K562 (cell line): ENCODE measurements around the gene SLC37A3. TPM values are rescaled to one million over a fixed set of nuclear protein-coding genes. Genes with fewer than 3 reads are reported as not detected.
A peak's percentile ranks its signal among the peaks of the same experiment; 100 is the strongest.

Experiments used
- ATAC-seq: fragments of 200-7000 bp; cut with Tn5 transposase; 3 replicates; pipeline ENCODE4 v1.9.1; 2020; ENCODE audit warnings: moderate library complexity
- BruUV-seq: library from RNA; stranded (reverse); fragments of 400-500 nt; replicated peaks from 2 replicates; lab custom pipeline; 2021; lab: Mats Ljungman, UMichigan
- CTCF ChIA-PET: fragments of 300-600 bp; formaldehyde crosslinking; extraction: SDS; loops from one replicate; lab custom pipeline; 2021; ENCODE audit warnings: low intra/inter-chr PET ratio; lab: Yijun Ruan, JAX
- POLR2A ChIA-PET: fragments of 300-600, 350-650 bp; sonication (Branson Sonifier 250); formaldehyde crosslinking; extraction: SDS; loops from one replicate; lab custom pipeline; 2021; ENCODE audit warnings: antibody characterized with exemption, inconsistent platforms; lab: Yijun Ruan, JAX
- DNase-seq, 4 experiments: peaks; one replicate each; pipeline versions ENCODE4 v3.0.0 to v3.0.0-alpha.2; 2011 to 2018; ENCODE audit warnings: low spot score in 3 of 4, mixed read lengths in 3 of 4; ENCODE audit errors: extremely low read depth in 1 of 4
- FAIRE-seq: peaks from 2 replicates; lab custom pipeline; 2011; peaks lifted over from hg19 to GRCh38; lab: Jason Lieb, UNC
- H2AFZ ChIP-seq: 2 replicates; pipeline ENCODE4 v1.6.0; 2011; ENCODE audit warnings: low read depth, low read length, control low read depth, inconsistent platforms
- H3K27ac ChIP-seq: fragments of 200-600 bp; 3 replicates; pipeline ENCODE4 v1.8.0; 2011; ENCODE audit warnings: low read depth, mild to moderate bottlenecking, control low read depth, inconsistent platforms, low read length, moderate library complexity, mixed read lengths; ENCODE audit errors: extremely low read depth
- H3K27me3 ChIP-seq, 2 experiments: fragments of 300-600 bp in 1 of 2; 2 replicates in 1 of 2; 3 replicates in 1 of 2; pipeline versions ENCODE4 v1.6.0 to v1.8.0; 2011; ENCODE audit warnings: inconsistent platforms in 2 of 2, low read length in 2 of 2, mild to moderate bottlenecking in 1 of 2, mixed read lengths in 1 of 2, moderate library complexity in 1 of 2; ENCODE audit not compliant: control insufficient read depth in 2 of 2, insufficient read depth in 2 of 2
- H3K36me3 ChIP-seq: fragments of 300-600 bp; 3 replicates; pipeline ENCODE4 v1.8.0; 2011; ENCODE audit warnings: mild to moderate bottlenecking, low read length, inconsistent platforms; ENCODE audit not compliant: control insufficient read depth, insufficient read depth
- H3K4me1 ChIP-seq, 2 experiments: fragments of 200-600 bp in 1 of 2; replicated peaks in 1 of 2; 2 replicates in 1 of 2; 3 replicates in 1 of 2; pipeline versions ENCODE4 v1.5.1 to v1.8.0; 2011; ENCODE audit warnings: inconsistent platforms in 2 of 2, low read length in 2 of 2, mild to moderate bottlenecking in 1 of 2, mixed read lengths in 1 of 2, moderate library complexity in 1 of 2; ENCODE audit not compliant: control insufficient read depth in 2 of 2, insufficient read depth in 2 of 2
- H3K4me2 ChIP-seq: 2 replicates; pipeline ENCODE4 v1.6.1; 2011; ENCODE audit warnings: low read length, control low read depth, inconsistent platforms, mixed read lengths; ENCODE audit not compliant: insufficient read depth
- H3K4me3 ChIP-seq: fragments of 200-600 bp; sonication (generic), shearing (Covaris generic); 2 replicates; pipeline ENCODE4 v1.5.1; 2016; ENCODE audit warnings: control low read depth, inconsistent platforms
- H3K79me2 ChIP-seq: fragments of 200-600 bp; 3 replicates; pipeline ENCODE4 v1.8.0; 2011; ENCODE audit warnings: low read length, inconsistent platforms; ENCODE audit not compliant: control insufficient read depth, insufficient read depth
- H3K9ac ChIP-seq, 2 experiments: 2 replicates each; pipeline versions ENCODE4 v1.6.0 to v1.6.1; 2011; ENCODE audit warnings: low read depth in 2 of 2, low read length in 2 of 2, control low read depth in 1 of 2, inconsistent platforms in 1 of 2, mild to moderate bottlenecking in 1 of 2, mixed read lengths in 1 of 2; ENCODE audit not compliant: insufficient read depth in 1 of 2
- H3K9me1 ChIP-seq: one replicate; pipeline ENCODE4 v1.6.0; 2011; ENCODE audit warnings: inconsistent platforms, mild to moderate bottlenecking, low read length, moderate library complexity; ENCODE audit not compliant: control insufficient read depth, insufficient read depth
- H3K9me3 ChIP-seq: replicated peaks from 2 replicates; pipeline ENCODE4 v1.5.1; 2011; ENCODE audit warnings: low read depth, low read length, inconsistent platforms; ENCODE audit not compliant: control insufficient read depth, insufficient read depth
- H4K20me1 ChIP-seq: replicated peaks from 2 replicates; pipeline ENCODE4 v1.6.1; 2011; ENCODE audit warnings: low read length, inconsistent platforms, mixed read lengths; ENCODE audit not compliant: control insufficient read depth, insufficient read depth
- ATF1 ChIP-seq, 2 experiments: fragments of 450-650 bp in 1 of 2; IDR thresholded peaks; 2 replicates each; pipeline ENCODE4 v1.6.1; 2016; ENCODE audit warnings: missing compliant biosample characterization in 1 of 2, missing genetic modification characterization in 1 of 2
- C11orf30 ChIP-seq: fragments of 450-650 bp; IDR thresholded peaks from 2 replicates; pipeline ENCODE4 v1.6.1; 2016; ENCODE audit warnings: low read depth, mild to moderate bottlenecking
- EZH2 ChIP-seq: IDR thresholded peaks from 2 replicates; pipeline ENCODE4 v1.6.1; 2012; ENCODE audit warnings: low read depth, mild to moderate bottlenecking, inconsistent platforms, low read length, borderline replicate concordance
- MCM2 ChIP-seq: fragments of 450-650 bp; IDR thresholded peaks from 2 replicates; pipeline ENCODE4 v1.6.1; 2017; ENCODE audit warnings: low read depth, mild to moderate bottlenecking
- RBFOX2 ChIP-seq: fragments of 200-400 bp; formaldehyde crosslinking; IDR thresholded peaks from 2 replicates; pipeline ENCODE4 v1.6.1; 2017; ENCODE audit warnings: low read depth, mild to moderate bottlenecking, low read length, moderate library complexity
- ZEB2 ChIP-seq: fragments of 450-650 bp; IDR thresholded peaks from 2 replicates; pipeline ENCODE4 v1.6.1; 2016
- ZNF316 ChIP-seq: fragments of 450-650 bp; IDR thresholded peaks from 2 replicates; pipeline ENCODE4 v1.6.1; 2016
- WGBS: fragments of 100-300 bp; shearing (Covaris generic); methylation state at CpG from one replicate; pipeline ENCODE4 v1.1.6; 2016; ENCODE audit warnings: low coverage, mixed read lengths; ENCODE audit not compliant: insufficient coverage; ENCODE audit errors: missing lambda C conversion rate; 5-methylcytosine and 5-hydroxymethylcytosine counted together
- in situ Hi-C: fragments of 300-500 bp; cut with MboI; formaldehyde crosslinking; loops from 4 replicates; pipeline ENCODE4 v1.15.0; 2018; ENCODE audit warnings: inconsistent platforms, mixed read lengths
- intact Hi-C: fragments of 100-400 bp; cut with micrococcal nuclease; formaldehyde crosslinking; loops from 2 replicates; pipeline ENCODE4 v1.14.2; 2022
- polyA plus RNA-seq, 8 experiments: library from polyadenylated mRNA; depleted of rRNA in 4 of 8; stranded (reverse) in 5 of 8; unstranded in 3 of 8; fragments of >200 nt; fragmentation: Nextera tagmentation in 2 of 8; fragmentation: Illumina TruSeq in 1 of 8; extraction: Ambion mirVana in 2 of 8; extraction: Trizol in 1 of 8; gene quantifications; 2 replicates each; pipeline versions ENCODE4 v1.2.1 to v1.2.3, GENCODE V29; 2011 to 2014; ENCODE audit warnings: inconsistent platforms in 1 of 8, missing spikeins in 1 of 8
- total RNA-seq, 7 experiments: library from RNA; depleted of rRNA in 6 of 7; stranded (reverse); fragments of >200 nt in 6 of 7; fragmentation: Illumina TruSeq in 2 of 7; extraction: Trizol in 2 of 7; gene quantifications; 2 replicates each; pipeline versions ENCODE4 v1.2.1 to v1.2.3, GENCODE V29; 2011 to 2021; ENCODE audit warnings: low replicate concordance in 1 of 7

Gene SLC37A3
- total and polyA plus RNA-seq, 9 of the 15 experiments (the other 6 are each of a cell fraction or from before 2014, with no cell fraction given): 11.7 to 59.1 (median 26.8) TPM

DNA sequence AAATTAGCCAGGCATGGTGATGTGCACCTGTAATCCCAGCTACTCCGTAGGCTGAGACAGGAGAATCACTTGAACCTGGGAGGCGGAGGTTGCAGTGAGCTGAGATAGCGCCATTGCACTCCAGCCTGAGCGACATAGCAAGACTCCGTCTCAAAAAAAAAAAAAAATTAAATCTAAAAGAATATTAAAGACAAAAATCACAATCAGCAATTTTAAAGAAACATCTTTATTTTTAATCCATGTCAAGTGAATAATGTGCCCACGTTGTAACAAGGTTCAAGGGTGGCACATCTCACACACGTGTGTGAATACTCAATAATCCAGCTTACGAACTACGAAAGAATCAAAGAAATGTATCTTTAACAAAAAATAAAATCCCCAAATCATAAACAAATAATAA is 23.0 kb downstream of the SLC37A3 start (continued):
- TF ChIP-seq MCM2 (no peak), EZH2 (no peak), ZNF316 (peak; percentile 89), RBFOX2 (no peak), C11orf30 (peak; percentile 60; the same call in 1 of the 2 replicates), ZEB2 (no peak)

DNA sequence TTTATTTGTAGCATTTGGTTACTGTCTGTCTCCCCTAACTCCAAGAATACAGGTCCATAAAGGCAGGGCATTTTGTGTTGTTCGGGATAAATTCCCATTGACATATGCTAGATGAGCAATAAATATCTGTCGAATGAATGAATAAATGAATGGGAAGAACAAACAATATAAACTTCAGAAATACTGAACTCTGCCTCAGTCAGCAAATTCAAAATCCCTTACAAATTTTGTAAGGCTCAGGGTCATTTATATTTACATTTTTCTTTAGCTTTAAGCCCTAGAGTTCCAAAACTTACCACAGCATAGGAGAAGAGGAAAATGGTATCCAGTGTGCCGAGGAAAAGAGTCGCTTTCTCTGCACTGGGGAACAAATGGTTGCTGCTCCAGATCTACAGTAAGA is 29.0 kb downstream of the SLC37A3 start:
- in situ Hi-C loops (no loop called here), intact Hi-C loops (no loop called here)
- no peak for FAIRE-seq
- no peaks in the 10 kb centered on the region for H3K27me3 ChIP-seq
- H3K4me1 ChIP-seq: no peaks in the 10 kb centered on the region
- CTCF ChIA-PET: no interaction called here
- TF ChIP-seq ATF1 (CRISPR knock-in tag; IDR thresholded peaks at IDR 0.05) (no peak), ATF1 (tag; IDR thresholded peaks at IDR 0.05) (no peak), ZNF316 (peak; percentile 54)
- H2AFZ ChIP-seq: no peak overlapping the region
- H3K9me3 ChIP-seq: no peaks in the 10 kb centered on the region
- 88% methylated on average over 4 of the region's 4 CpGs for WGBS
- H3K27ac ChIP-seq: no peak overlapping the region
- H4K20me1 ChIP-seq: no peaks in the 10 kb centered on the region
- no peak overlapping the region for H3K9ac ChIP-seq
- H3K36me3 ChIP-seq: peaks cover 38% of the 10 kb centered on the region
- no peaks in the 10 kb centered on the region for H3K9me1 ChIP-seq
- ATAC-seq: no peak
- no peaks in the 10 kb centered on the region for H3K79me2 ChIP-seq
- DNase-seq: no peak
- BruUV-seq: no TSS peak
- H3K4me3 ChIP-seq: no peak overlapping the region
- no peak overlapping the region for H3K4me2 ChIP-seq
- POLR2A ChIA-PET: interaction anchor here (0.6 kb wide), 1 partner anchor 63 kb away, joined by 6 read pairs; no protein-coding TSS in a partner anchor
